HL-60 (cell line): ENCODE results near the gene ECI1.

Experiments used
- DNase-seq, 2 experiments: peaks; one replicate each; pipeline ENCODE4 v3.0.0-alpha.2; 2010 to 2020; ENCODE audit warnings: low read depth in 1 of 2, low spot score in 1 of 2
- H3K27ac ChIP-seq: fragments of 250-450 bp; sonication (Bioruptor Pico); replicated peaks from 2 replicates; pipeline ENCODE4 v1.5.1; 2020; ENCODE audit warnings: mild to moderate bottlenecking, moderate library complexity
- H3K27me3 ChIP-seq: fragments of 250-450 bp; sonication (Bioruptor Pico); 2 replicates; pipeline ENCODE4 v1.5.1; 2021; ENCODE audit warnings: mild to moderate bottlenecking, moderate library complexity; ENCODE audit not compliant: insufficient read depth, poor library complexity, severe bottlenecking
- H3K4me3 ChIP-seq: replicated peaks from 2 replicates; pipeline ENCODE4 v1.5.1; 2011; ENCODE audit warnings: mild to moderate bottlenecking, control low read depth, low read length; ENCODE audit not compliant: insufficient read depth
- GABPA ChIP-seq: IDR thresholded peaks from 2 replicates; pipeline ENCODE4 v1.6.1; 2012; ENCODE audit warnings: low read depth
- POLR2AphosphoS5 ChIP-seq: IDR thresholded peaks from 2 replicates; pipeline ENCODE4 v1.6.1; 2012; ENCODE audit warnings: low read depth
- REST ChIP-seq: IDR thresholded peaks from 2 replicates; pipeline ENCODE4 v1.6.1; 2012; ENCODE audit warnings: low read depth; ENCODE audit not compliant: insufficient replicate concordance
- SPI1 ChIP-seq: IDR thresholded peaks from 2 replicates; pipeline ENCODE4 v1.6.1; 2012; ENCODE audit warnings: low read depth, mild to moderate bottlenecking, borderline replicate concordance
- TF ChIP-seq, protein P1 (sequence below): IDR thresholded peaks from one replicate; pipeline ENCODE4 v1.5.1; 2011; ENCODE audit warnings: low read length, control low read depth, inconsistent platforms; ENCODE audit not compliant: insufficient read depth

ECI1 gene

GRCh38 chr16:2232094-2232990 is 19.0 kb downstream of the ECI1 start:
- TF ChIP-seq, protein P1, sequence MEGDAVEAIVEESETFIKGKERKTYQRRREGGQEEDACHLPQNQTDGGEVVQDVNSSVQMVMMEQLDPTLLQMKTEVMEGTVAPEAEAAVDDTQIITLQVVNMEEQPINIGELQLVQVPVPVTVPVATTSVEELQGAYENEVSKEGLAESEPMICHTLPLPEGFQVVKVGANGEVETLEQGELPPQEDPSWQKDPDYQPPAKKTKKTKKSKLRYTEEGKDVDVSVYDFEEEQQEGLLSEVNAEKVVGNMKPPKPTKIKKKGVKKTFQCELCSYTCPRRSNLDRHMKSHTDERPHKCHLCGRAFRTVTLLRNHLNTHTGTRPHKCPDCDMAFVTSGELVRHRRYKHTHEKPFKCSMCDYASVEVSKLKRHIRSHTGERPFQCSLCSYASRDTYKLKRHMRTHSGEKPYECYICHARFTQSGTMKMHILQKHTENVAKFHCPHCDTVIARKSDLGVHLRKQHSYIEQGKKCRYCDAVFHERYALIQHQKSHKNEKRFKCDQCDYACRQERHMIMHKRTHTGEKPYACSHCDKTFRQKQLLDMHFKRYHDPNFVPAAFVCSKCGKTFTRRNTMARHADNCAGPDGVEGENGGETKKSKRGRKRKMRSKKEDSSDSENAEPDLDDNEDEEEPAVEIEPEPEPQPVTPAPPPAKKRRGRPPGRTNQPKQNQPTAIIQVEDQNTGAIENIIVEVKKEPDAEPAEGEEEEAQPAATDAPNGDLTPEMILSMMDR: no peak
- TF ChIP-seq SPI1 (no peak), REST (no peak), POLR2AphosphoS5 (no peak), GABPA (no peak)
- no peak overlapping the region for H3K27ac ChIP-seq
- DNase-seq: no peak
- no peaks in the 10 kb centered on the region for H3K27me3 ChIP-seq
- H3K4me3 ChIP-seq: no peak overlapping the region

- TF ChIP-seq REST (no peak), SPI1 (no peak), POLR2AphosphoS5 (no peak), GABPA (no peak)
- TF ChIP-seq, protein P1: no peak
- Histone ChIP-seq H3K27ac (no peak overlapping the region), H3K27me3 (no peaks in the 10 kb centered on the region), H3K4me3 (no peak overlapping the region)
- DNase-seq: no peak
These were observed 20.1 kb downstream of the ECI1 start for GRCh38 chr16:2231016-2231931.

- Histone ChIP-seq H3K27me3 (no peaks in the 10 kb centered on the region), H3K4me3 (no peak overlapping the region), H3K27ac (no peak overlapping the region)
- TF ChIP-seq GABPA (no peak), POLR2AphosphoS5 (no peak), REST (no peak), SPI1 (no peak)
- TF ChIP-seq, protein P1: no peak
- no peak for DNase-seq
These were observed 21.0 kb downstream of the ECI1 start for GRCh38 chr16:2230376-2230775.
